ENCODE results near the gene GJA1.

Gene GJA1

GRCh38 chr6:121479486-121480098 lies 44.1 kb downstream of the GJA1 start:
- H3K4me3 ChIP-seq (ENCODE audit: low read depth, low read length) = no peak overlapping the region
- no peak for TF ChIP-seq CTCF (conservative IDR thresholded peaks at IDR 0.05; ENCODE audit: low read depth, low read length)
- DNase-seq (ENCODE audit: low read depth) = peak; percentile 3

GRCh38 chr6:121480099-121480713 lies 44.8 kb downstream of the GJA1 start:
- no peak for TF ChIP-seq CTCF (conservative IDR thresholded peaks at IDR 0.05; ENCODE audit: low read depth, low read length)
- no peak overlapping the region for H3K4me3 ChIP-seq (ENCODE audit: low read depth, low read length)

GRCh38 chr6:121482004-121482693 lies 46.7 kb downstream of the GJA1 start:
- TF ChIP-seq CTCF (conservative IDR thresholded peaks at IDR 0.05; ENCODE audit: low read depth, low read length) = no peak
- DNase-seq (ENCODE audit: low read depth) = peak; percentile 73
- H3K4me3 ChIP-seq (ENCODE audit: low read depth, low read length) = no peak overlapping the region

More at GRCh38 chr6:121480099-121480713, 44.8 kb downstream of the GJA1 start:
- DNase-seq (ENCODE audit: low read depth) = no peak

GRCh38 chr6:121482751-121483150 lies 47.3 kb downstream of the GJA1 start:
- no peak for DNase-seq (ENCODE audit: low read depth)
- no peak for TF ChIP-seq CTCF (conservative IDR thresholded peaks at IDR 0.05; ENCODE audit: low read depth, low read length)
- no peak overlapping the region for H3K4me3 ChIP-seq (ENCODE audit: low read depth, low read length)

- H3K4me3 ChIP-seq (ENCODE audit: low read depth, low read length) = no peak overlapping the region
- peak; percentile 25 for DNase-seq (ENCODE audit: low read depth)
- no peak for TF ChIP-seq CTCF (conservative IDR thresholded peaks at IDR 0.05; ENCODE audit: low read depth, low read length)
Measured at GRCh38 chr6:121485359-121485811, 49.9 kb downstream of the GJA1 start.

GRCh38 chr6:121491576-121491975 lies 56.1 kb downstream of the GJA1 start:
- H3K4me3 ChIP-seq (ENCODE audit: low read depth, low read length) = no peak overlapping the region
- TF ChIP-seq CTCF (conservative IDR thresholded peaks at IDR 0.05; ENCODE audit: low read depth, low read length) = no peak
- DNase-seq (ENCODE audit: low read depth) = peak; percentile 6
